Uterus (tissue), 2 donors: ENCODE data around the gene TSSK6.

Experiments
- POLR2A ChIP-seq, 2 donors: fragments of 450-650 bp; IDR thresholded peaks; one replicate each; pipeline ENCODE4 v1.6.1; 2016; ENCODE audit warnings: antibody characterized with exemption in 2 of 2, mild to moderate bottlenecking in 1 of 2, moderate library complexity in 1 of 2
- TF ChIP-seq, protein P1 (sequence below), 4 experiments: fragments of 200-600 bp in 2 of 4; fragments of 450-650 bp in 2 of 4; sonication (generic) in 2 of 4; IDR thresholded peaks; one replicate each; pipeline ENCODE4 v1.5.1; 2016 to 2019; ENCODE audit warnings: antibody characterized with exemption in 4 of 4, mild to moderate bottlenecking in 2 of 4, moderate library complexity in 1 of 4

DNA sequence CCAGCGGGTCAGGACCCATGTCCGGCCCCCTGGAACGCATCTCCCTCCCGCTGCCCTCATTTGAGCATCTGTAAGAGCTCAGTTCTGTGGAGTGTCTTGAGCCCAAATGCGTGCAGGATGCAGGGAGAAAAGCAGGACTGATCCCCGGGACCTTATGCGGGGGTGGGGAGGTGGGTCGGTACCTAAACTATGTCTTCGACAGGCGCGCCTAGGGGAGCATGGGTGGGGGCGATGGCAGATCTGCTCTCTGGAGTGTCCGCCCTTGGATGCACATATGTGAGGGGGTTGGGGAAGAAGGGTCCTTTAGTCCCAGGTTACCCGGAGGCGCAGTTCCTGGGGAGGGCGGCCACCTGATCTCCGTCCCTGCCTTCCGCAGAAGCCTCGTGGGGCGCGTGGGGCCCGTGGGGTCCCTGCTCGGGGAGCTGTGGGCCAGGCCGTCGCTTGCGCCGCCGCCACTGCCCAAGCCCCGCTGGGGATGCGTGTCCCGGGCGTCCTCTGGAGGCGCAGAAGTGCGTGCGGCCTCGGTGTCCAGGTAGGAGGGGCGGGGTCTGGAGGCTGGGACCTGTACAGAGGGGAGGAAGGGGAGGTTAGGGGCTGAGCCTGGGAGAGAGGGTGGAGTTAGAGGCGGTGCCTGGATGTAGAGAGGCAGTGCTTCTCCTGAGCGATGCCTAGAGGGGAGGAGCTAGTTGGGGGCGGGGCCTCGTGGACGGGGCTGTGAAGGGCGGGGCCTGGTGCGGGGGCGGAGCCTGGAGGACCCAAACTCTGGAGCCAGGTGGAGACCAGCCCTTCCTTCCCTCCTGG, 25.6 kb upstream of the TSSK6 start:
- TF ChIP-seq, protein P1, sequence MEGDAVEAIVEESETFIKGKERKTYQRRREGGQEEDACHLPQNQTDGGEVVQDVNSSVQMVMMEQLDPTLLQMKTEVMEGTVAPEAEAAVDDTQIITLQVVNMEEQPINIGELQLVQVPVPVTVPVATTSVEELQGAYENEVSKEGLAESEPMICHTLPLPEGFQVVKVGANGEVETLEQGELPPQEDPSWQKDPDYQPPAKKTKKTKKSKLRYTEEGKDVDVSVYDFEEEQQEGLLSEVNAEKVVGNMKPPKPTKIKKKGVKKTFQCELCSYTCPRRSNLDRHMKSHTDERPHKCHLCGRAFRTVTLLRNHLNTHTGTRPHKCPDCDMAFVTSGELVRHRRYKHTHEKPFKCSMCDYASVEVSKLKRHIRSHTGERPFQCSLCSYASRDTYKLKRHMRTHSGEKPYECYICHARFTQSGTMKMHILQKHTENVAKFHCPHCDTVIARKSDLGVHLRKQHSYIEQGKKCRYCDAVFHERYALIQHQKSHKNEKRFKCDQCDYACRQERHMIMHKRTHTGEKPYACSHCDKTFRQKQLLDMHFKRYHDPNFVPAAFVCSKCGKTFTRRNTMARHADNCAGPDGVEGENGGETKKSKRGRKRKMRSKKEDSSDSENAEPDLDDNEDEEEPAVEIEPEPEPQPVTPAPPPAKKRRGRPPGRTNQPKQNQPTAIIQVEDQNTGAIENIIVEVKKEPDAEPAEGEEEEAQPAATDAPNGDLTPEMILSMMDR (IDR thresholded peaks at IDR 0.05): no peak
- TF ChIP-seq POLR2A (IDR thresholded peaks at IDR 0.05): no peak
